Fibroblast of lung (primary cell): ENCODE data around the gene RAB9A.

ENCODE experiments used
- CTCF ChIP-seq, 2 donors: IDR thresholded peaks in 1 of 2; conservative IDR thresholded peaks in 1 of 2; 1 replicate in 1 of 2; 2 replicates in 1 of 2; pipeline ENCODE4 v1.5.1; 2011 to 2012; ENCODE audit warnings: low read length in 2 of 2, control low read depth in 1 of 2, inconsistent platforms in 1 of 2, low read depth in 1 of 2, mild to moderate bottlenecking in 1 of 2
- EZH2 ChIP-seq: IDR thresholded peaks from 2 replicates; pipeline ENCODE4 v1.5.1; 2012; ENCODE audit warnings: low read length, control low read depth, mild to moderate bottlenecking; ENCODE audit errors: missing control alignments

GRCh38 chrX:13691841-13692371, 3.0 kb downstream of the RAB9A start:
- TF ChIP-seq CTCF (conservative IDR thresholded peaks at IDR 0.05 in 1 of 2, IDR thresholded peaks at IDR 0.05 in 1 of 2; ENCODE audit: low read depth in 1 of 2, low read length in 2 of 2) (no peak), EZH2 (no peak)
